Stimulated activated CD4-positive, alpha-beta T cell treated with anti-CD3 and anti-CD28 coated beads, TNF-alpha, amount 100 ng/mL, for 48 hours (primary cell): Measurements from ENCODE around the gene UBR2.

Experiments
- DNase-seq, 3 donors: peaks; one replicate each; pipeline ENCODE4 v3.0.0-alpha.2; 2020; ENCODE audit warnings: low read depth in 3 of 3

The UBR2 gene

DNA sequence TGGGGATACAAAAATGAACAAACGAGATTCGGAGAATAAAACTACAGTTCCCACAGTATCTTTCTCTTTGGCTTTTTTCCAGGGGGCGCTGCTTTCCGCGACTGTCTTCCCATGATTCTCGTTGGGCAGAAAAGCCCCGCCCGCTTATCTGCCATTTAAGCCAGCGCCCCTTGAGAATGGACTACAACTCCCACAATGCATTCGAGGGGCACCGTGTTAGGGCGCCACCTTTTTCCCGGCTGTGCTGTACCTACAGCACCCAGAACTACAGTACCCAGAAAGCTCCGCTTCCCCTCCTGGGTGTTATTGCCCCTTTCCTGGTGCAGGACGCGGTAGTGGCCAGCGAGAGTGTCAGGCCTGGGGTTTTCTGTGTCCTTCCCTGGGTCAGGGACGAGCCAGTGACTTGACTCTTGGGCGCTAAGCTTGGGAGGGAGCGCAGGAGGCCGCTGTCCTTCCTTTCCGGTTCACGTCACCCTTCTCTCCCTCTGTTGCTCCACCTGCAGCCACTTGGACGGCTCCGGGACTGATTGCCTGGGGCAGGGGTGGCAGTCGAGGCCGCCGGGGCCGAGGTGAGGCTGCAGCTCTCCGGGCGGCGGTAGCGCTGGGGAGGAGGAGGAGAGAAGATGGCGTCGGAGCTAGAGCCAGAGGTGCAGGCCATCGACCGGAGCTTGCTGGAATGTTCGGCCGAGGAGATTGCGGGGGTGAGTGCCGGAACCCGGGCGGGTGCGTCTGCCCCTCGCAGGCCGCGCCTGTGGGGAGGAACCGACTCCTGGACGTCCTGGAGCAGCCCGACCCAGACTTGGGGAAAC, at the start of gene UBR2:
TSS of gene UBR2 (plus strand) at position 333 of the 809 bp plus-strand sequence. CDS start at position 624, 291 bp downstream.
- DNase-seq: peak; percentile 88 to 92 (median 88)

DNA sequence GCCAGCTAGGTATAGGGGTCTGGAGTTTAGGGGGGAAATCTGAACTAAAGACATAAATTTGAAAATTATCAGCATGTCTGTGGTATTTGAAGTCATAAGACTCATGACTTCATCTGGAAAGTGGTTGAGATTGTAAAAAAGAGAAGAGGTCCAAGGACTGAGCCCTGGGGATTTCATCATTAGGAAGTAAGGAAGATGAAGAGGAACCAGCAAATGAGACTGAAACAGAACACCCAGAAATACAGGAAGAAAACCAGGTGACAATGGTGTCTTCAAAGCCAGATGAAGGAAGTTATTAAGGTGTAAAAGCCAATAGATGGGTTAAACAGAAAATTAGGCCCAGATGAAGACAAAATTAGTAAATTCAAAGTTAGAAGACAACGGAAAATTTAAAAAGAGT, 49.1 kb upstream of the UBR2 start:
- no peak for DNase-seq

DNA sequence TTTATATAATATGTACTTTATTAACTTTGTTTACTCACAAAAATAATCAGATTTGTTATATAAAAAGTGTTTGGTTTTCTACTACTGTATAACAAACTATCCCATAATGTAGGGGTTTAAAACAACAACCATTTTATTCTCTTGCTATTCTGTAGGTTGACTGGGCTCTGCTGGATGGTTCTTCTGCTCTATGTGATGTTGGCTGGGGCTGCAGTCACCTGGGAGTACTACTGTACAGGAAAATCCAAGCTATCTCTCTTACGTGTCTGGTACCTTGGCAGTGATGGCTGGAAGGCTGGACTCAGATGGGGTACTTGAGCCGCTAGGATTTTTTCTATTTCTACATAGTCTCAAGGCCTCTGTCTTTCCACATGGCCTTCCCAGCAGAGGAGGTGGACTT, 44.0 kb upstream of the UBR2 start:
- no peak for DNase-seq

- peak in 1 of 3 donors; percentile 8 for DNase-seq
These were observed 42.8 kb upstream of the UBR2 start for GRCh38 chr6:42520786-42521607.

DNA sequence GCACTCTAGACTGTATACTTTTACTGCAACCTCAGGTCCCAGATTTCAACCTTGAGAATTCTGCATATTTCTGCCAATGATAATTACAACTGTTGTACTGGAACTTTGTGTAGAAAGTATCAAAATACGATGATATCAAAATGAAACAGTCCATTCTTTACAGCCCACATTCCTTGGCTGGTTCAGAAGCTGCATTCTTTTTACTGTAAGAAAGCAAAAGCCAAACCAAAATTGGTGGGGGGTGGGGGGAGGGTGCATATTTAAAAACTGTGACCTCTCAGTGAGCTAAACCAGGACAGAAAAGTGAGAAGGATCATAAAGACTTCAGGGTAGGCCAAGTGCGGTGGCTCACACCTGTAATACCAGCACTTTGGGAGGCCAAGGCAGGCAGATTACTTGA, 41.8 kb upstream of the UBR2 start:
- no peak for DNase-seq

DNA sequence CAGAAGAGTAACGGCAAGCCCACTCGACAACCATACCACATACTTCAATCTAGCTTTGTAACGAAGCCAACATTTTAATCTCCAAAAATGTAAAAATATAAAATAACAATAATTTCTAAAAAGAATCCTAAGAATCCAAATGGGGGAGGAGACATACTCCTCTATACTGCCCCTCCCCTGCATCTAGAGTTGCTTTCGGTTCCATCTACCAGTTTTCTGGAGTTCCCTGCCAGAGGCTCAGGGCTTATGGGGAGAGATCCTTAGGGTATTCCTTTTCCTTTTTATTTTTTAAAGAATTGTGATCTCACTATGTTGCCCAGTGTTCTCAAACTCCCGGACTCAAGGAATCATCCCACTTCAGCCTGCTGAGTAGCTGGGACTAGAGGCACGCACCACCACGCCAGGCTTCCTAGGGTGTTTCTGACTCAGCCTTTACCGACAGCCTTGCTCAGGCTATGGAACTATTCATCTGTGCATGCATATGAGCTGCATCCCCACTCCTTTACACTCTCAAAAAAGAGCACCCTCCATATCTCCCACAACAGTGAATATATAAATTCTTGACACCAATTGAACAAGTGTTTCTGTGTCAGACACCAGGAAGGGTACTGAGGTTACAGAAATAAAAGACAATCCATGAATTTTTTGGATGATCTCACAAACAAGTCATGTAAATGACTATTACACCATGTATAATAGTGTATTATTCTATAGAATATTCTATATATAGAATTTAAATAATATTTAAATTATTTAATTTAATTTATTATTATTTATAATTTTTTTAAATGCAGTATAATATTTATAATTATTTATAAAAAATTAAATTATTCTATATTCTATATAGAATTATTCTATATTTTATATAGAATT, 40.7 kb upstream of the UBR2 start:
- DNase-seq: no peak

GRCh38 chr6:42525206-42525605, 38.6 kb upstream of the UBR2 start:
- DNase-seq: no peak

GRCh38 chr6:42526616-42527015, 37.2 kb upstream of the UBR2 start:
- DNase-seq: no peak

DNA sequence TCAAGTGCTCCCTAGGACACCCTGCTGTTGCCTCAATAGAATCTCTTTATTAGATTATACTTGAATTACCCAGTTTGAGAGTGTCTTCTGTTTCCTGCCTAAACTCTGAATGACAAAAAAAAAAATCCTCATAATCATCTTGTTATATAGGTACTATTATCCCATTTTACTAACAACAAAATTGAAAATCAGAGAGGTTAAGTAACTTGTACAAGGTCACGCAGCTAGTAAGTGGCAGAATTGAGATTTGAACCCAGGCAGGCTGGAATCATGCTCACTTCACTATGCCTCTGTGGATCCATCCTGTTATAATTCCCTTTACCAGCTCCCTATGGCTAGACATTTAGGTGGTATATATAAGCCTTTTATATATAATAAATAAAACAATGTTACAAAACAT, 36.6 kb upstream of the UBR2 start:
- DNase-seq: no peak

DNA sequence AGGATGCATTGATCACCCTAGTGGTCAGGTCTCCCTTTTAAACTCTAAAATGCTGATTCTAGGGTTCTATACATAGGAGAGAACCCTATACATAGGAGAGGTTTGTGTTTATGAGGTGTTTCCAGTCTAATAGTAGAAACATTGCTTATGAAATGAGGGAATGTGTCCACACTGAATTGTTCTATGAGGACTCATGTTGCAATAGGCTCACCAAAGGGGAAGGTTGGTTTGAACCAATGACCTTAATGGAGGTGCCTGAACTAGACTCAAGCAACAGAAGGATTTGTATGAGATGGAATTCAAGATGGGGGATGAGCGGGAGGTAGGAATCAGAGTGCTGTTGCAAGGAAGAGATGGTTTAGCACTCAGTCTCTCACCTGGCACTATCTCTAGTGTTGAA, 33.5 kb upstream of the UBR2 start:
- DNase-seq: no peak

- DNase-seq: no peak
These were observed 33.1 kb upstream of the UBR2 start for GRCh38 chr6:42530751-42531150.

DNA sequence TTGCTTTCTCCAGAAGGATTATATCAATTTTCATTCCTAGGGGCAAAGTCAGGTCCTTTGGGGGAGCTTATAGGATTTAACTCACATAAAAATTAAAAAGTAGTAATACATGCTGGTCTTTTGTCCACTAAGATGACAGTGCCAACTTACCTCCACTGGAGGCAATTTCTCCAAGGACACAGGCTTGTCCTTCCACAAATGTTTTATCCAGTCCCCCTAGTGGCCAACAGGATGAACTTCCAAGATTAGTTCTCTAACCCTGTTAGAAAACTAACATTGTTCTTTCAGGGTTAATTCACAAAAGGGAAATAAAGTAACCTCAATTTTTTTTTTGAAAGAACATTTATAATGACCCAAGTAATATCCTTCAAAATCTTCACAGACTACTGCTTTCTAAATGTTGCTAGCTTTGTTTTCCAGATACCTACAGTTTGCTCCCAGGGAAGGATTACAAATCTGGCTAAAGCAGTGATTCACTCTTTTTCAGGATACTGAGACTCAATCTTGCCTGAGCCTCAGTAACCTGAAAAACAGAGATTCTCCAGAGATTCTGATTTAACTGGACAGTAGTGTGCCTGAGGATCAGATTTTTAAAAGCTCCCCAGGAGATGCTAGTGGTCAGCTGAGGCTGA, 31.7 kb upstream of the UBR2 start:
- DNase-seq: no peak

DNA sequence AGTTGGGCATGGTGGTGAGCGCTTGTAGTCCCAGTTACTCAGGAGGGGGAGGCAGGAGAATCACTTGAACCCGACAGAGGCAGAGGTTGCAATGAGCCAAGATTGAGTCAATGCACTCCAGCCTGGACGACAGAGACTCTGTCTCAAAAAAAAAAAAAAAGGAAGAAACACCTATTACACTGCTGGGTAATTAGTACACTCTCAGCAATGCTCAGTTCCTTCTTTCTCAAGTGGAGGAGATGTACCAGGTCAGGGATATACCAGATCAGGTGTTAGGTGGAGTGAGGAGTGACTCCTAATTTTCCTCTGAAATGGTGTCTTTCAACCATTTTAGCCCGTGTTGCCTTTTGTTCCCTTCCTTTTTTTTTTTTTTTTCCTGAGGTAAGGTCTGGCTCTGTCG, 30.0 kb upstream of the UBR2 start:
- DNase-seq: no peak

GRCh38 chr6:42537536-42537935, 26.3 kb upstream of the UBR2 start:
- DNase-seq: no peak

DNA sequence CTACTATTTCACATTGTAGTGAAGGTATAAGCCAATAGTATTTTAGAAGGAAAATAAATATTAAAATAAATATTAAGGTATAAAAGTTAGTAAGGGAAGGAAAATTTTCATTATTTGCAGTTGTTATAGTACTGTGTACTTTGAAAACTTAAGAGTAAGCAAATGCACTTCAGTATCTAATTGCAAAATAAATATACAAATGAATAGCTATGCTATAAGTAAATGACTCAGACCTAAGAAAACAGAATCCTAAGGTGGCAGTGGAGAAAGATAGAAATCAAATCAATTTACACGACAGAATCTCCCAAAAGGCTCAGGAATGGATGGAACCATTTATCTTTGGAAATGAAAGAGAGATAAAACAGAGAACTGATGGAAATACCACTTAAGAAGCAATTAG, 24.7 kb upstream of the UBR2 start:
- DNase-seq: no peak

- no peak for DNase-seq
These were observed 18.5 kb upstream of the UBR2 start for GRCh38 chr6:42545226-42545773.

- DNase-seq: peak; percentile 79 to 88 (median 87)
These were observed 16.2 kb upstream of the UBR2 start for GRCh38 chr6:42547407-42548329.

DNA sequence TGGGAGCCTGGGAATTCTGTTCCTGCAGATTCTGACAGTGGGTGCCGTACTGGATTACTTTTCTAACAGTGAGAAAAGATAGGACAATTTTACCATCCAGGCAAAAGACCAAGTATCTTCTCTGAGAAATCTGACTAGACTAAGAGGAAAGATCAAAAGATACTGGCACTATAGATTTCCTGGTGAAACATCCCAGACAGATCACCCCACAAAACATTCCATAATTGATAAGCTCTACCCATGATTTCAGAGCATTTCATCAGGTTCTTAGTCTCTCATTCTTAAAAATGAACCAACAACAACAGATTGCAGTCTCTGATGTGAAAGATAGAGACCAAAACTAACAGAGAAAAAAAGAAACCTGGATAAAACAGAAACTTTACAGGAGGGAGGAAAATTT, 13.6 kb upstream of the UBR2 start:
- DNase-seq: no peak

GRCh38 chr6:42551217-42551616, 12.6 kb upstream of the UBR2 start:
- no peak for DNase-seq

DNA sequence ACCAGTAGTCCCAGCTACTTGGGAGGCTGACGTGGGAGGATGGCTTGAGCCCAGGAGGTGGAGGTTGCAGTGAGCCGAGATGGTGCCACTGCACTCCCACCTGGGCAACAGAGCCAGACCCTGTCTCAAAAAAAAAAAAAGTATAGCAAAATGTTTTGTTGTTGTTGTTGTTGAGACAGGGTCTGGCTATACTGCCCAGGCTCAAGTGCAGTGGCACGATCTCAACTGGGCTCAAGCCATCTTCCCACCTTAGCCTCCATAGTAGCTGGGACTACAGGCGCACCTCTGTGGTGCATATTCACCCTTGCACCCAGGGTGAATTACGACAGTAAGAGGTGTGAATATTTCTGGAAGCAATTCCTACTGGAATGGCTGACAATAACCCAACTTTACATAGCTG, 11.4 kb upstream of the UBR2 start:
- DNase-seq: no peak
